HK-2 (cell line): ENCODE results near the gene ABCB11.
"Not testable (repeated sequence)": the region's sequence is repeated elsewhere in the genome, so short reads cannot be mapped to it uniquely, and the experiment has no call there.

Experiments
- DNase-seq: peaks from one replicate; pipeline ENCODE4 v3.0.0-alpha.2; 2018; ENCODE audit not compliant: unreplicated experiment

The ABCB11 gene

DNA sequence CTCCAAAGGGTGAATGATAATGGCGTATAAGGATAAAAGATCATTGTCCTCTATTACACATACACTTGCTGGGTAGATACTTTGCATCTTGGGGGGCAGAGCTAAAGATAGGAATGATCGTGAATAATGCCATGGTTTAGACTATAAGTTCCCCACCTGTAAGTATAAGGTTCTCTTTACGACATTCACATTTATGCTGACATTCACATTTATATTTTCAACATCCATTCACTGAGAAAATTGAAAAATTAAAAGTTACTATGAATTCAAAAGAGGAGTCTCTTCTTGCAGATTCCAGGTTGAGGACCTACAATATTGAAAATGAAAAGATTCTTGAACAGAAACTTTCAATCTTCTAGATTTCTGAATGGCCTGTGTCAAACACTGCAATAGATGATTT is 138.8 kb downstream of the ABCB11 start:
- no peak for DNase-seq

GRCh38 chr2:168890006-168890782 is 140.9 kb downstream of the ABCB11 start, which contains the start of gene SPC25:
Gene SPC25 (minus strand): TSS chr2:168890430. CDS start chr2:168889519, 911 bp downstream.
- DNase-seq, result peak; percentile 92

GRCh38 chr2:168889635-168890005 is 141.5 kb downstream of the ABCB11 start:
- DNase-seq, result no peak

GRCh38 chr2:168884975-168885374 is 146.1 kb downstream of the ABCB11 start:
- DNase-seq, result peak; percentile 4

GRCh38 chr2:168882163-168882562 is 149.0 kb downstream of the ABCB11 start:
- DNase-seq, result not testable (repeated sequence)

DNA sequence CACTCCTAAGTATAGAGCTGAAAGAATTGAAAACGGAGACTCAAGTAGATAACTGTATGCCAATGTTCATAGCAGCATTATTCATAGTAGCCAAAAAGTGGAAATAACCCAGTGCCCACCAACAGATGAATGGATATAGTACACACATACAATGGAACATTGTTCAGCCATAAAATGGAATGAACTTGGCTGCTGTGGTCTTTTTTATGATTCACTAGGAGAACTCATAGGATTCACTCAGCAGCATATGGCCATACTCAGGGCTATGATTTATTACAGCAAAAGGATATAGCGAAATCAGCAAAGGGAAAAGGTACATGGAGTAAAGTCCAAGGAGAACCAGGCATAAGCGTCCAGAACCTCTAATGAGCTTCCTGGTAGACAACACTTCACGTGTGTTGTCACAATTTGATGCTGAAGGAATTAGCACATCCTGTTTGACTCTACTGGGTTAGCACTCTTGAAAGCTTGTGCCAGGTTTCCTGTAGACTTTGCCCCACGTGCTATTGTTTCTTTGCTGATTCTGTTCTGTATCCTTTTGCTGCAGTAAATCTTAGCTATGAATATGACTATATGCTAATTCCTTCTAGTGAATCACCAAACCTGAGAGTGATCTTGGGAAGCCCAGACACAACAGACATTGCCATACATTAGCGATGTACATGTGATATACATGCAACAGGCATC is 156.6 kb downstream of the ABCB11 start:
- DNase-seq, result no peak

DNA sequence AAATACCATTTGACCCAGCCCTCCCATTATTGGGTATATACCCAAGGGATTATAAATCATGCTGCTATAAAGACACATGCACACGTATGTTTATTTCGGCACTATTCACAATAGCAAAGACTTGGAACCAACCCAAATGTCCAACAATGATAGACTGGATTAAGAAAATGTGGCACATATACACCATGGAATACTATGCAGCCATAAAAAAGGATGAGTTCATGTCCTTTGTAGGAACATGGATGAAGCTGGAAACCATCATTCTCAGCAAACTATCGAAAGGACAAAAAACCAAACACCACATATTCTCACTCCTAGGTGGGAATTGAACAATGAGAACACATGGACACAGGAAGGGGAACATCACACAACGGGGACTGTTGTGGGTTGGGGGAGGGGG is 160.3 kb downstream of the ABCB11 start:
- DNase-seq, result not testable (repeated sequence)
